ENCODE data around the gene CCDC172.
A peak's percentile ranks its signal among the peaks of the same experiment; 100 is the strongest.

The CCDC172 gene

GRCh38 chr10:116364868-116365267, 40.6 kb downstream of the CCDC172 start:
- Histone ChIP-seq H3K27me3 (ENCODE audit: insufficient read depth, low read length, poor library complexity, severe bottlenecking) (no peaks in the 10 kb centered on the region), H3F3A (ENCODE audit: low read depth) (no peaks in the 10 kb centered on the region), H3K9me3 (ENCODE audit: insufficient read depth, low read depth, low read length) (no peaks in the 10 kb centered on the region), H4K20me1 (ENCODE audit: insufficient read depth, low read length, poor library complexity, severe bottlenecking) (no peaks in the 10 kb centered on the region), H3K36me3 (ENCODE audit: insufficient read depth, low read length) (no peaks in the 10 kb centered on the region), H3K9ac (ENCODE audit: low read depth, low read length, poor library complexity, severe bottlenecking) (no peak overlapping the region), H3K4me2 (ENCODE audit: low read depth, low read length, poor library complexity, severe bottlenecking) (no peak overlapping the region), H2AFZ (ENCODE audit: low read length) (peak overlapping the region; percentile 27), H3K9me2 (replicated peaks; ENCODE audit: low read depth, low read length) (no peaks in the 10 kb centered on the region), H3K4me3 (ENCODE audit: low read length, poor library complexity, severe bottlenecking) (no peak overlapping the region), H3K79me2 (ENCODE audit: insufficient read depth, low read length) (no peaks in the 10 kb centered on the region), H3K4me1 (ENCODE audit: insufficient read depth, low read length, poor library complexity, severe bottlenecking) (no peaks in the 10 kb centered on the region)
- TF ChIP-seq CTCF (conservative IDR thresholded peaks at IDR 0.05; ENCODE audit: low read length) (no peak), EZH2phosphoT487 (IDR thresholded peaks at IDR 0.05; ENCODE audit: borderline replicate concordance) (no peak)

- peak overlapping the region; percentile 62 for H3K4me3 ChIP-seq (ENCODE audit: low read length, poor library complexity, severe bottlenecking)
- H3K79me2 ChIP-seq (ENCODE audit: insufficient read depth, low read length) = no peaks in the 10 kb centered on the region
- H3K4me1 ChIP-seq (ENCODE audit: insufficient read depth, low read length, poor library complexity, severe bottlenecking) = peaks cover 5% of the 10 kb centered on the region
- H2AFZ ChIP-seq (ENCODE audit: low read length) = peak overlapping the region; percentile 92
- no peaks in the 10 kb centered on the region for H3K9me3 ChIP-seq (ENCODE audit: insufficient read depth, low read depth, low read length)
- H3K4me2 ChIP-seq (ENCODE audit: low read depth, low read length, poor library complexity, severe bottlenecking) = peak overlapping the region; percentile 61
- no peaks in the 10 kb centered on the region for H3K27me3 ChIP-seq (ENCODE audit: insufficient read depth, low read length, poor library complexity, severe bottlenecking)
- H3F3A ChIP-seq (ENCODE audit: low read depth) = no peaks in the 10 kb centered on the region
- H3K36me3 ChIP-seq (ENCODE audit: insufficient read depth, low read length) = no peaks in the 10 kb centered on the region
- TF ChIP-seq CTCF (conservative IDR thresholded peaks at IDR 0.05; ENCODE audit: low read length) (no peak), EZH2phosphoT487 (IDR thresholded peaks at IDR 0.05; ENCODE audit: borderline replicate concordance) (no peak)
- H3K9ac ChIP-seq (ENCODE audit: low read depth, low read length, poor library complexity, severe bottlenecking) = peak overlapping the region; percentile 52
- H3K9me2 ChIP-seq (replicated peaks; ENCODE audit: low read depth, low read length) = no peaks in the 10 kb centered on the region
- H4K20me1 ChIP-seq (ENCODE audit: insufficient read depth, low read length, poor library complexity, severe bottlenecking) = no peaks in the 10 kb centered on the region
Measured at GRCh38 chr10:116371737-116372136, 47.5 kb downstream of the CCDC172 start.

GRCh38 chr10:116382290-116382689, 58.0 kb downstream of the CCDC172 start:
- H4K20me1 ChIP-seq (ENCODE audit: insufficient read depth, low read length, poor library complexity, severe bottlenecking) = no peaks in the 10 kb centered on the region
- no peaks in the 10 kb centered on the region for H3K79me2 ChIP-seq (ENCODE audit: insufficient read depth, low read length)
- no peak overlapping the region for H3K4me2 ChIP-seq (ENCODE audit: low read depth, low read length, poor library complexity, severe bottlenecking)
- no peaks in the 10 kb centered on the region for H3K9me3 ChIP-seq (ENCODE audit: insufficient read depth, low read depth, low read length)
- H3F3A ChIP-seq (ENCODE audit: low read depth) = no peaks in the 10 kb centered on the region; the same call in 1 of the 2 replicates
- H3K27me3 ChIP-seq (ENCODE audit: insufficient read depth, low read length, poor library complexity, severe bottlenecking) = no peaks in the 10 kb centered on the region
- H3K9me2 ChIP-seq (replicated peaks; ENCODE audit: low read depth, low read length) = no peaks in the 10 kb centered on the region
- H3K4me1 ChIP-seq (ENCODE audit: insufficient read depth, low read length, poor library complexity, severe bottlenecking) = no peaks in the 10 kb centered on the region
- no peak overlapping the region for H3K9ac ChIP-seq (ENCODE audit: low read depth, low read length, poor library complexity, severe bottlenecking)
- no peaks in the 10 kb centered on the region for H3K36me3 ChIP-seq (ENCODE audit: insufficient read depth, low read length)
- TF ChIP-seq EZH2phosphoT487 (IDR thresholded peaks at IDR 0.05; ENCODE audit: borderline replicate concordance) (no peak), CTCF (conservative IDR thresholded peaks at IDR 0.05; ENCODE audit: low read length) (no peak)
- no peak overlapping the region for H2AFZ ChIP-seq (ENCODE audit: low read length)
- H3K4me3 ChIP-seq (ENCODE audit: low read length, poor library complexity, severe bottlenecking) = no peak overlapping the region
